HG03342 (cell line): ENCODE measurements around the gene MYCT1.
"Not testable (repeated sequence)": the region's sequence is repeated elsewhere in the genome, so short reads cannot be mapped to it uniquely, and the experiment has no call there.

ENCODE experiments used
- ATAC-seq: cut with Tn5 transposase; IDR thresholded peaks from one replicate; pipeline ENCODE4 v1.9.1; 2021; ENCODE audit warnings: mild to moderate bottlenecking, moderate library complexity; ENCODE audit not compliant: unreplicated experiment

Gene MYCT1, protein sequence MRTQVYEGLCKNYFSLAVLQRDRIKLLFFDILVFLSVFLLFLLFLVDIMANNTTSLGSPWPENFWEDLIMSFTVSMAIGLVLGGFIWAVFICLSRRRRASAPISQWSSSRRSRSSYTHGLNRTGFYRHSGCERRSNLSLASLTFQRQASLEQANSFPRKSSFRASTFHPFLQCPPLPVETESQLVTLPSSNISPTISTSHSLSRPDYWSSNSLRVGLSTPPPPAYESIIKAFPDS

DNA sequence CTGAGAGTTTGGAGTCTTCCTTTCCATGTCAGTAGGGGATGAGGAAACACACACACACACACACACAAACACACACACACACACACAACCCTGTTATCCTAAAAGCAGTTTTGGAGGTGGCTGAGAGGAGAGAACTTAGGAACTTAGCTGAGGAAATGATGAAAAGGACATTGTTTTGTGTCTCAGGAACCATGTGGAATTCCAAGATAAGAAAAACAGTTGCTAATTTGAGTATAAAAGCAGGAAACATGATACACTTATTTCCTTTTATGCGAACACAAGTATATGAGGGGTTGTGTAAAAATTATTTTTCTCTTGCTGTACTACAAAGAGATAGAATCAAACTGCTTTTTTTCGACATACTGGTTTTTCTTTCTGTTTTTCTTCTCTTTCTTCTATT, at the start of gene MYCT1:
Gene MYCT1, plus strand, starts transcription at position 264 of the 400 bp plus-strand sequence. Its CDS starts 6 bp downstream, at position 270.
- ATAC-seq: no peak

DNA sequence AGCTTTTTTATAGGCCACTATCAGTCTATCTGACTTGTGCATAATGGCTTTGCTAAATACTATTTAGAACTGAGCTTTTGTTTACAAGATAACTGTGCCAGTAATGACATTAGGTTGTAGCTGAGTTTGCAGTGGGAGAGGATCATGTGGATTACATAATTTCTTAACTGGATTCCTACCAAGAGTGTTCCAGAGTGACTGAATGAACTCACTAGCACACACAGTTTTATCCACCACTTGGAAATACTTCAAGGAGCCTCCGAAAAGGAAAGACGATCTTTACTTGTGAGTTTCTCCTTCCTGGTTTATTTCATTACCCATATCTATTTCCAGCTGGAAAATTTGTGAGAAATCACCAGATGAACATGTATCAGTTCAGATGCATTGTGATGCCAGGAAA, 49.6 kb upstream of the MYCT1 start:
- ATAC-seq: no peak

DNA sequence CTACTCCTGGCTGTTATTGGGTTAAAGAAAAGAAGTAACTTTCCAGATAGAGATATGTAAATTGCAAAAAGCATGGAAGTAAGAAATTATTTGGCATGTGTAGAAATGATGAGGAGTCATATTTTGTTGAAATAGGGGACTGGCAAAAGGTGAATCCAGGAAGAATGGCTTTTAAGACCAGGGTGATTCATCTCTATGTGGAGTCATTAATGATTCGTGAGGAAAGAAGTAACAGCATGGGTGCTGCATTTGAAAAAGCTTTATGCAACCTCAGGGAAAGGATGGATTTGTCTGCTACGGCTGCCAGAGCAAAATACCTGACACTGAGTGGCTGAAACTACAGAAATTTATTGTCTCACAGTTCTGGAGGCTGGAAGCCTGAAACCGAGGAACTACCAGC, 45.7 kb upstream of the MYCT1 start:
- no peak for ATAC-seq

DNA sequence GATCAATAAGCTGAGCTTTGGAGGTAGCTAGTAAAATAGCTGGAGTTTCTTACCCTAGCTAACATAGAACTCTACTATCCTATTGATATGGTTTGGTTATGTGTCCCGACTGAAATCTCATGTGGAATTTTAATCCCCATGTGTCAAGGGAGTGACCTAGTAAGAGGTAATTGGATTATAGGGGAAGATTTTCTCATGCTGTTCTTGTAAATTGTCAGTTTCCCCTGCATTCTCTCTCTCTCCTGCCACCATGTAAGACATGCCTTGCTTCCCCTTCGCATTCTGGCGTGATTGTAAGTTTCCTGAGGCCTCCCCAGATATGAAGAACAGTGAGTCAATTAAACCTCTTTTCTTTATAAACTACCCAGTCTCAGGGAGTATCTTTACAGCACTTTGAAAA, 35.9 kb upstream of the MYCT1 start:
- ATAC-seq: no peak

DNA sequence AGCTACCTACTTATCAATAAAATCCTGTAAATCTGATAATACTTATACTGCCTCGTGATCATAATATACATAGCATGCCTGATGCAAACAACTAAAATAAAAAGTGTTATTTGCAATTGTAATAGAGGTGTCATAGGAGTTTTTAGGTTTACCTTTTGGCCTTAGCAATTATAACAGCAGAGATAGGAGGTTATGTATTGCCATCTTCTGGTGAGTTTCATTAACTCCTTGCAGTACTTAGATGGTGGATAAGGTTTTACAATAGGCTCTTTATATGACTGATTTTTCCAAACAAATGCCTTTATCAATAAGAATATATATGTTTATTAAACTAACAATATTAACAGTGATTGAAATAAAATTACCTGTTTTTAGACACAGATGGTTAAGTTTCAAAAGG, 27.8 kb upstream of the MYCT1 start:
- no peak for ATAC-seq

DNA sequence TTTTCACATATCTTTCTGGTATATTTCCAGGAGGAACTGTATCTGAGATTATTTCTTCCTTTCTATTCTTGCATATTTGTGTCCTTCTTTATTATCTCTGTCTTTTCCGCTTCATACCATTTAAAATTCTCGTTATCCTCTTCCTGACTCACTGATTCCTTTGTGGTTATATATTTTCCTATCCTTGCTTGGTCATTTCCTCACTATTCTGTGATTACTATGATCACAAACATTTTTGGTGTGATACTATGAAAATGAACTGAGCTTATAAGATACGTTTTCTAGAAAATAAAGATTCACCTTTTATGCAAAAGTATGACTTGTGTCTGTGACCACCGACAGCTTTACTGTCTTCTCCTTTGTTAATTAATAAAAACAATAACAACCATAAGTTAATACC, 26.5 kb upstream of the MYCT1 start:
- no peak for ATAC-seq

DNA sequence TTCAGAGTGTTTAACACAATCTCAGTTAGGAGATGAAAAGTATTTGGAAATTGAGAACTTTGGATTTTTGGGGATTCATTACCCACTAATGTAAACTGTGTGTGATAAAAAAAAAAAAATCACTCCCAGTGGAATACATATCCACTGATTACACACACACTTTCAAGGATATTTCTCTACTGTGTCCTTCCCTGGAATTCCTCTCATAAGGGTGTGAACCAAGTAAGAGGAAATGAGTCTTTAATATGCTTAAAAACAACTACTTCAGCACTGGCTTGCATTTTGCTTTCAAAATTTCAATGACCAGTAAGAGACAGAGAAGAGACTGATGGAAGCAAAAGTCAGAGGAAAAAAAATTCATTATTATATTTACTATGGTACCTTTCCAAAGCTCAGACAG, 24.5 kb upstream of the MYCT1 start:
- ATAC-seq: no peak

DNA sequence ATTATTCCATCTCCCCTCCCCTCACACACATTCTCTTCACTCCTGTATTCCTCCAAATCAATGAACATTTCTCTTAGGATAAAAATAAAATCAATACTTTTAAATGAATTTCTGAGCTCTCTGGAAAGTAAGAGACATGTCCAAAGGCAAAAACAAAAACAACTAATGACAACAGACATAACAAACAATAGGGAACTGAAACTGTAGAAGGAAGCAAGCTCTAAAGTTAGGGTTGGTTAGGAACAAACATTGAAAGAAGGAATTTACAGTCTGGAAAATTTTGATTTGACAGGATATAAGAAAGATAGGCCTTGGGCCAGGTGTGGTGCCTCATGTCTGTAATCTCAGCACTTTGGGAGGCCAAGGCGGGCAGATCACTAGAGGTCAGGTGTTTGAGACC, 17.5 kb upstream of the MYCT1 start:
- ATAC-seq: no peak

DNA sequence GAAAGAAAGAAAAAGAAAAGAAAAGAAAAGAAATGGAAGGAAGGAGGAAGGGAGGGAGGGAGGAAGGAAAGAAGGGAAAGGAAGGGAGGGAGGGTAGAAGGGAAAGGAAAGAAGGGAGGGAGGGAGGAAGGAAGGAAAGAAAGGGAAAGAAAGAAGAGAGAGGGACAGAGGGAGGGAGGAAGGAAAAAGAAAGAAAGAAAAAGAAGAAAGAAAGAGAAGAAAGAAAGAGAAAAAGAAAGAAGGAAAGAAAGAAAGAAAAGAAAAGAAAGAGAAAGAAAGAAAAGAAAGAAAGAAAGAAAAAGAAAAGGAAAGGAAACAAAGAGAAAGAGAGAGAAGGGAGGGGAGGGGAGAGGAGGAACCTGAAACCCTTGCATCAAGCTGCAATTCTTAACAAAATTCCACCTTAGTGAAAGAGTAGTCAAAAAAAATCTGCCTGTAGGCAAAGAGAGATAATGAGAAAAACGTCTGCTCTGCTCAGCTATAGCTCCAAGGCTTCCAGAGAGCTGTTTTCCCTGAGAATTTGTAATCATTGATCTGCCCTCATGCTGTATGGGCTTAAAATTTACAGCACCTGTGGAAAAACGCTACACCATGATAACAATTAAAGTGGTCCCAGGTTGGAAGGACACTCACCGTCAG, 16.7 kb upstream of the MYCT1 start:
- ATAC-seq: no peak

DNA sequence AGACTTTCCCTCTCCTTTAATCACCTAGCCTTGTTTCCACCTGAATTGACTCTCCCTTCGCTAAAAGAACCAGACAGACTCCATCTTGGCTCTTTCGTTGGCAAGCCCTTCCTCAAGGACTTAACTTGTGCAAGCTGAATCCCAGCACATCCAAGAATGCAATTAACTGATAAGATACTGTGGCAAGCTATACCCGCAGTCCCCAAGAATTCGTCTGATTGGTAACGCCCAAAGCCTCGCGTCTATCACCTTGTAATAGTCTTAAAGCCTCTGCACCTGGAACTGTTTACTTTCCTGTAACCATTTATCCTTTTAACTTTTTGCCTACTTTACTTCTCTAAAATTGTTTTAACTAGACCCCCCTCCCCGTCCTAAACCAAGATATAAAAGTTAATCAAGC, 15.6 kb upstream of the MYCT1 start:
- ATAC-seq: no peak

DNA sequence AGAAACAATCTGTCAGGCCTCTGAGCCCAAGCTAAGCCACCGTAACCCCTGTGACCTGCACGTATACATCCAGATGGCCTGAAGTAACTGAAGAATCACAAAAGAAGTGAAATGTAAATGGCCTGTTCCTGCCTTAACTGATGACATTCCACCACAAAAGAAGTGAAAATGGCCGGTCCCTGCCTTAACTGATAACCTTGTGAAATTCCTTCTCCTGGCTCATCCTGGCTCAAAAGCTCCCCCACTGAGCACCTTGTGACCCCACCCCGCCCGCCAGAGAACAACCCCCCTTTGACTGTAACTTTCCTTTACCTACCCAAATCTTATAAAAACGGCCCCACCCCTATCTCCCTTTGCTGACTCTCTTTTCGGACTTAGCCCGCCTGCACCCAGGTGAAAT, 14.8 kb upstream of the MYCT1 start:
- ATAC-seq: not testable (repeated sequence)

DNA sequence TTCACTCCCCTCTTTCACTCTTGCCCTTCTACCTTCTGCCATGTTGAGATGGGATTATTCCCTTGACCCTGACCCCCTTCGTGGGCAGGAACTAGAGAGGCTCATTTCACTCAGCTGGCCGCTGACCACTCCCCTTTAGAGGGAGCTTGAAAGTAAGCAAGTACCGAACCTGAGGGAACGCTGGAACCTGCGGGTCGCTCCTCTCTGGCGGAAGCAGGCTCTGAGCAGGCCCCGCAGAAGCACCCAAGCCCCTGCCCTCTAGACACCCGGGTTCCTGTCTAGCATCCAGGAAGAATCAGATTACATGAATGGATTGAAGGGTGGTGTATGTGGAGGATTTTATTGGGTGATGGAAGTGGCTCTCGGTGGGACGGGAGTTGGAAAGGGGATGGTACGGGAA, 11.9 kb upstream of the MYCT1 start:
- no peak for ATAC-seq

DNA sequence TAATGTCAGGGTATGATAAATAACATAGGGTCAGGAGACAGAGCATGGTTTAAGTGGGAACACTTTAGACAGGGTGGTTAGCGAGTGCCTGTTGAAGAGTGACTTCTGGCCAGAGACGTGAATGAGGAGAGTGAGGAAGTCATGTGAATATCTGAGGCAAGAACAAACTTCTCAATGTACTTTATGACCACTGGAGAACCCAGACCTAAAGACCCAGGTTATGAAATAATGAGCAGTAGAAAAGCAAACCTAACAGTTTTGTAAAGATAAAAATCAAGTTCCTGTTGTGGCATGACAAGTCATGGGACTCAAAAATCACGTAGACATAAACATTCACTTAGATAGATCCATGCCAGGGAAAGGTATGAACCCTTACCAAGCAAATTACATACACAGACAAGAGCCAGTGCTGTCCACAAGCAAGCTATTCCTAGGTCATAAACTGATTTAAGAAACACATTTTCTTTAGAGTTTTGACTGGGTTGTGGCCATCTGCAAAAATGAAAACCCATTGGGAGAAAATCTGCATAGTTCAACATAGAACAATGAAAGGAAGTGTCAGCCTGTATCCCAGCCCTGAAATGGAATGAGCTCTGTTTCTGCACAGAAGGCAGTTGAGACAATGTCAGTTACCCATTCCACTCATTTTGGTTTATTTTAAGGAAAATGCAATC, 2.2 kb upstream of the MYCT1 start:
- no peak for ATAC-seq

DNA sequence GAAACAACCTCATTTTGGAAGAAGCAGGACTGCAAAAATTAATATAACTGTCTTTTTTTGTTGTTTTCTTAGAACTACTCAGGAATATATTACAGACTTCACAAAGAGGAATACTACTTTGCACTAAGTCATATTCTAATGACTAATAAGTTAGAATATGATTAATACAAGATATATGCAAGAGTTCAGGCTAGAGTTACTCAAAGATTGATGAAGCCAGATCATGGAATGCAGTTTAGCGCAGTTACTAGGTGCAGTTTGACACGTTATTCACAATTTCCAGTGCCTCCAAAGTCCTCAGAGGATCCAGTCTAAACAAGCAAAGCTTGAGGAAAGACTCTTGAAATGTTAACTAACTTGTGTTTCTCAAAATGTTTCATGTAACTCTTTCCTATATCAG, 1.2 kb upstream of the MYCT1 start:
- ATAC-seq: no peak

DNA sequence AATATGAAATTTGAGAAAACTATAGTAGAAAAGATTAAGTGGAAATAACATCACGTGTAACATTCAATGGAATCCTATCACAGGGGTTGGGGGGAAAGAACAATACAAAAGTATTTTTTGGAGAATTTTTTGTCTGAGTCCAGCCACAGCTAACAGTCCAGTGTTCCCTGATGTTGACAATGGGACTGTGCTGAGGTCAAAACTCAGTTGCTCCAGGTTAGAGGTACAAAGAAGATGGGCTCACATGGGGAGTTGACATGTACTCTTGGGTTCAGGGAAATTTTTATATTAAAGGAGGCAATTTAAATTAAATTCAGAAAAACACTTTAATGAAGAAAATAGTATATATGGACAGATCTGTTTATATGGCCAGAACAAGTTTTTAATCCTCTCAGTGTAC, 995 bp downstream of the MYCT1 start:
- ATAC-seq: no peak

DNA sequence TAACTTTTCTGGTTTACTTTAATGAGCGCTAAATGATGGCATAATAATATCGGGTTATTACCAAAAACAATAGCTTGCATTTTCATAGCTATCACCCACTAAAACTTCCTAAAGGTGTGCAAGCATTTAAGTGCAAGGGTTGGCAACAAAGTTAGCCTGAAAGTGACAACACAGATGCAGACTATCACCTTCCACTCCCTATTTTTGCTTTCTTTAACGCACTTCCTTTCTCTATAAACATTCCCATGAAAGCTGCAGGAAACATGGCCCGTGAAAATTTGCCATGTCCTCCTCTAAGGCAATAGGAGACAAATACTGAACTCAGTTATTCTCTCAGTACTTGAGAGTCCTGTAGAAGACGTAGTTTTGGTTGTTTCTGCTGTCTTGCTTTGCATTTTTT, 2.7 kb downstream of the MYCT1 start:
- no peak for ATAC-seq

DNA sequence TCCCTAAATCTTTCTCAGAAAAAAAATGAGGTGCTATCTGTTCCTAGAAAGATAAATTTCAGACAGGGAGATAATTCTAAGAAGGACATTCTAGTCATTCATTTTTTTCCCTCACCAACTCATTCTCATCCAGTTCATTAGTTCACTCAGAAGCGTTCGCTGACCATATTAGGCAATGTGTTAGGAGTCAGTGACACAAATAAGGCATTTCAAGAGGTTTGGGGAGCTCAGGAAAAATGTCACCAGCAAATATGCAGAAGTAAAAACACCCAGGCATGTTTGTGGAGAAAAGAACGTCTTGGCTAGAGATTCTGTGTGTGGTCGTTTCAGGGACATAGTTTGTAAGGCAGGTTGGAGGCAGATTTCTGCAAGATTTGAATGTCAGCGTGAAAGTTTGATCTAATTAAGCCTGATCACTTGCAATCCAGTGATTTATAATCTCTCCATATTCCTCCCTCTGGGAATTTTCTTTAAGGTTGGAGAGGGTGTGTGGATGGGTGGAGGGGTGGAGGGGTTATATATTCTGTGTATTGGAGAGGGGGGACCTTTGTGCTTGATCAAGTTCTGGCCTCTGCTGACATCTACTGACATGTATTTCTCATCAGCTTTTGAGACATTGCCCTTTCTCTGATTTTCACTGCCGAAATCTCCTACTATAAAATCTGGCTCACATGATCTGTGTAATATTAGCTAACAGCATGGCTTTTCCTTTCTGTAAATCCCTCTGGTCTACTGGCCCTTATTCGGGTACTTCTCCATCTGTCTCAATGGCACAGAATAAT, 3.6 kb downstream of the MYCT1 start:
- ATAC-seq: no peak

DNA sequence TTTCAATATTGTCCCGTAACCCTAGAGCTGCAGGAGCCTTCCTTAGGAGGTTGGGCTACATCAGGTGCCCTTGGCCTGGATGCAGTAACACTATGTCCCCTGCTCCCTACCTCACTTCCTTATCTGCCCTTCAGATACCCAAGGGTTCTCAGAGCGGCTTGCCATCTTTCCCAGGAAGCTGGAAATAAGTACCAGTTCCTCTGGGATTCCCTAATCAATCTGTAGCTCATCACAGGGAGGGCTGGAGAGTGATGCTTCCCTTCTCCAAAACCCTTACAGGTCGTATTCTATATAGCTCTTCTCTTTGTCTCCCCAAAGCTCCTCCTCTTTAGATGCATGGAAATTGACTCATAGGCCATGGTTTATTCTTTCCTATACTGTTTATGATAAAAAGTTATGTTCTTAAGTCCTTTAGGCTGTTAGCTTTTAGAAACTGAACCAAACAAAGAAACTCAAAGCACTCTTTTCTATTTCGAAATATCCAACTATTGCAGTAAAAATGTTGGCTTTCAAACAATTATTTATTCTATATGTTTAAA, 4.2 kb downstream of the MYCT1 start:
- no peak for ATAC-seq

DNA sequence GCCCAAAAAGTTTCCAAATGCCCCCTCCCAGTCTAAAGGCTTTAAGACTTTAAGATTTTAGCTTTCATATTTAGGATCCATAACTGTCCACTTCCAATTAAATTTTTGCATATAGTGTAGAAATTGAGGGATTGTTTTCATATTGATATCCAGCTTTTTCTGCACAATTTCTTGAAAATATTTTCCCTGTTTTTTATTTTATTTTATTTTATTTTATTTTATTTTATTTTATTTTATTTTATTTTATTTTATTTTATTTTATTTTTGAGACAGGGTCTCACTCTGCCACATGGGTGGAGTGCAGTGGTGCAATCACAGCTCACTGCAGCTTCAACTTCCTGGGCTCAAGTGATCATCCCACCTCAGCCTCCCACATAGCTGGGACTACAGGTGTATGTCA, 6.1 kb downstream of the MYCT1 start:
- ATAC-seq: not testable (repeated sequence)

DNA sequence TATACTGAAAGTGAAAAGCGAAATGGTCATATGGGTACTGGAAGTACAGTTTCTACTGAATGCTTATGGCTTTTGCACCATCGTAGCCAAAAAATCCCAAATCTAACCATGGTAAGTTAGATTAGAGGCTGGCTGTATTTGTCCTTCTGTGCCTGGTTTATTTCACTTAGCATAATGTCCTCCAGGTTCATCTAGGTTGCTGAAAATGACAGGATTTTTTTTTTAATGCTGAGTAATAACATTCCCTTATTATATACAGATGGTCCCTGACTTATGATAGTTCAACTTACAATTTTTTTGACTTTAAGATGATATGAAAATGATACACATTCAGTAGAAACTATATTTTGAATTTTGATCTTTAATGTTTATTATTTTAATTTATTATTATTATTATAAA, 7.6 kb downstream of the MYCT1 start:
- no peak for ATAC-seq

DNA sequence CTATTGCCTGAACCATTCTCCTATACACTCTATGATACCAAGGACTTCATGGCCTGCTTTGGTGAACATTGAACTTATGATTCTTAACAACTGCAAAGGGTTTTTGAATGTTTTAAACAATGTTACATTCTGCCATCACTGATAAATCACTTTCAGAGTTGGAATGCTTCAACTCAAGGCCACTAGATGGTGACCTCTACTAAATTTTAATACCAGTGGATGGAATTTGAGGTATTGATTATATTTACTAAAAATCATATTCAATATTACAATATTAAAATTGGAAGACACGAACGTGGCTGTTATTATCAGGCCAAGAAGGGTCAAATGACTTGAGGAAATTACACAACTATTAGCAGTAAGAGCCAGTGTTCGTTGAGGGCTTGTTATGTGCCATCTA, 18.6 kb downstream of the MYCT1 start:
- ATAC-seq: no peak
